Adrenal gland (tissue), 5 donors: ENCODE results near the gene CD36.

ENCODE experiments used
- CTCF ChIP-seq, 6 experiments: fragments of 450-650 bp in 4 of 6; fragments of 200-600 bp in 2 of 6; sonication (generic) in 1 of 6; IDR thresholded peaks; 1 replicate in 5 of 6; 2 replicates in 1 of 6; pipeline versions ENCODE4 v1.5.1 to v1.8.0; 2016 to 2021; ENCODE audit warnings: antibody characterized with exemption in 6 of 6, mild to moderate bottlenecking in 2 of 6, moderate library complexity in 1 of 6
- POLR2A ChIP-seq, 2 donors: fragments of 450-650 bp; IDR thresholded peaks; one replicate each; pipeline ENCODE4 v1.6.1; 2017; ENCODE audit warnings: antibody characterized with exemption in 2 of 2, mild to moderate bottlenecking in 2 of 2, moderate library complexity in 1 of 2
- donor health status: DM: no; HTN: no; CAD: no.

GRCh38 chr7:80644054-80644453 is 5.6 kb downstream of the CD36 start:
- TF ChIP-seq CTCF (IDR thresholded peaks at IDR 0.05) (no peak), POLR2A (IDR thresholded peaks at IDR 0.05) (no peak)
